Aorta (tissue), 5 donors: ENCODE data around the gene EN2. TPM values are rescaled to one million over a fixed set of nuclear protein-coding genes. Genes with fewer than 3 reads are reported as not detected.

Experiments
- ATAC-seq: fragments of 200-7000 bp; cut with Tn5 transposase; one replicate; pipeline ENCODE4 v1.9.1; 2022; ENCODE audit warnings: moderate library complexity; ENCODE audit not compliant: low FRiP score
- DNase-seq, 2 donors: peaks; one replicate each; pipeline ENCODE4 v3.0.0-alpha.2; 2020
- H3K27ac ChIP-seq, 2 donors: one replicate each; pipeline ENCODE4 v1.5.1; 2013; ENCODE audit warnings: low read length in 2 of 2, mild to moderate bottlenecking in 2 of 2, moderate library complexity in 2 of 2, control low read depth in 1 of 2, inconsistent platforms in 1 of 2, low read depth in 1 of 2
- H3K27me3 ChIP-seq, 2 donors: one replicate each; pipeline ENCODE4 v1.6.1; 2013; ENCODE audit warnings: control low read depth in 1 of 2, low read length in 1 of 2, mild to moderate bottlenecking in 1 of 2, moderate library complexity in 1 of 2; ENCODE audit not compliant: insufficient read depth in 2 of 2, control insufficient read depth in 1 of 2
- H3K36me3 ChIP-seq, 2 donors: one replicate each; pipeline ENCODE4 v1.6.1; 2013; ENCODE audit warnings: control low read depth in 1 of 2, low read length in 1 of 2, mild to moderate bottlenecking in 1 of 2; ENCODE audit not compliant: insufficient read depth in 2 of 2, control insufficient read depth in 1 of 2
- H3K4me1 ChIP-seq, 2 donors: one replicate each; pipeline ENCODE4 v1.6.1; 2013; ENCODE audit warnings: low read length in 2 of 2, control low read depth in 1 of 2, mild to moderate bottlenecking in 1 of 2, moderate library complexity in 1 of 2; ENCODE audit not compliant: insufficient read depth in 2 of 2, control insufficient read depth in 1 of 2
- H3K4me3 ChIP-seq, 2 donors: one replicate each; pipeline ENCODE4 v1.5.1; 2013; ENCODE audit warnings: low read length in 2 of 2, control low read depth in 1 of 2, mild to moderate bottlenecking in 1 of 2
- H3K9me3 ChIP-seq: one replicate; pipeline ENCODE4 v1.6.1; 2013; ENCODE audit warnings: mild to moderate bottlenecking, low read length; ENCODE audit not compliant: control insufficient read depth
- WGBS, 2 donors: extraction: QIAGEN DNeasy Blood & Tissue Kit; methylation state at CpG; one replicate each; pipeline ENCODE4 v1.1.7; 2013; 5-methylcytosine and 5-hydroxymethylcytosine counted together
- intact Hi-C, 2 donors: fragments of 100-400 bp; cut with DNase I; formaldehyde crosslinking; loops; one replicate each; pipeline versions ENCODE4 v1.14.2 to v1.15.0; 2022
- polyA plus RNA-seq, 2 donors: library from polyadenylated mRNA; stranded (reverse); fragments of 200-250 nt; gene quantifications; one replicate each; pipeline ENCODE4 v1.2.3, GENCODE V29; 2013
- total RNA-seq, 2 donors: library from RNA; stranded (reverse); fragmentation: NEBNext Ultra II Directional; extraction: Animal tissue kit (Norgen Biotek cat#: 25700); gene quantifications; one replicate each; pipeline ENCODE4 v1.2.1, GENCODE V29; 2021
- donor health status: healthy with polysubstance abuse.
- donor health status: Bipolar disorder and iron deficiency.
- donor health status: DM: no; HTN: no; CAD: no.
- donor health status: DM: no; HTN: no; CAD: no.
- donor health status: DM: yes; HTN: yes; CAD: no.

EN2 gene
- total and polyA plus RNA-seq, 4 donors, result not detected

- WGBS, 2 donors, result 21 to 30% methylated on average over 3 of the region's 3 CpGs
- Histone ChIP-seq H3K4me1 (no peaks in the 10 kb centered on the region), H3K27ac (no peak overlapping the region), H3K27me3 (peaks cover 0 to 1% of the 10 kb centered on the region in 2 donors), H3K9me3 (peaks cover 1% of the 10 kb centered on the region), H3K4me3 (no peak overlapping the region), H3K36me3 (no peaks in the 10 kb centered on the region)
- intact Hi-C loops, result no loop called here
- DNase-seq, result no peak
- no peak for ATAC-seq
Observed at GRCh38 chr7:155505422-155505793, 47.5 kb downstream of the EN2 start.

- Histone ChIP-seq H3K9me3 (peaks cover 1% of the 10 kb centered on the region), H3K4me1 (no peaks in the 10 kb centered on the region), H3K36me3 (no peaks in the 10 kb centered on the region), H3K27me3 (peaks cover 0 to 1% of the 10 kb centered on the region in 2 donors), H3K27ac (no peak overlapping the region), H3K4me3 (no peak overlapping the region)
- no peak for ATAC-seq
- DNase-seq, result no peak
- intact Hi-C loops, result no loop called here
- WGBS, 2 donors, result 15 to 19% methylated on average over 14 of the region's 14 CpGs
Observed at GRCh38 chr7:155506854-155507337, 49.0 kb downstream of the EN2 start.

DNA sequence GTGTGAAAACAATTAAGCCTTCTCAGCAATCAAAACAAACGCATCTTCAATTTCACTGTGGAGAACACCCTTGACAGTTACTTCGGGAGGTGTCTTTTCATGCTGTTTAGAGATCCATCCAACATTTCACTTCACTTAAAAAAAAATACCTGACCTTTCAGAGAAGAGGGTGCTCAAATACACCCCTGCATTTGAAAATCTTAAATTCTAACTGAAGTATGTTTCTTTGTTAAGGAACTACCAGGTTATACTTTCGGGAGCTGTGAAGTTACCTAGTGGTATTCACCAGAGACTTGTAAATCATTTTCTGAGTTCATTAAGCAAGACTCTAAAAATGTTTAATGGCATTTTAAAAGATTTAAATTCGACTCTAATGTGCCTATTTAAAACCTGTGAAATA, 49.6 kb downstream of the EN2 start:
- Histone ChIP-seq H3K9me3 (peaks cover 1% of the 10 kb centered on the region), H3K36me3 (no peaks in the 10 kb centered on the region), H3K27ac (no peak overlapping the region), H3K4me1 (no peaks in the 10 kb centered on the region), H3K27me3 (peaks cover 0 to 1% of the 10 kb centered on the region in 2 donors), H3K4me3 (no peak overlapping the region)
- DNase-seq (no peak), ATAC-seq (no peak)
- WGBS, 2 donors, result 14 to 18% methylated on average over 4 of the region's 4 CpGs
- intact Hi-C loops, result no loop called here

- Histone ChIP-seq H3K36me3 (no peaks in the 10 kb centered on the region), H3K9me3 (peaks cover 1% of the 10 kb centered on the region), H3K4me3 (no peak overlapping the region), H3K4me1 (no peaks in the 10 kb centered on the region), H3K27me3 (peaks cover 0 to 1% of the 10 kb centered on the region in 2 donors), H3K27ac (no peak overlapping the region)
- 11 to 12% methylated on average over 29 of the region's 29 CpGs for WGBS, 2 donors
- ATAC-seq (no peak), DNase-seq (no peak)
- intact Hi-C loops, result no loop called here
Observed at GRCh38 chr7:155508376-155509358, 50.7 kb downstream of the EN2 start.

GRCh38 chr7:155509359-155509724, 51.4 kb downstream of the EN2 start:
- H3K36me3 ChIP-seq, result no peaks in the 10 kb centered on the region
- intact Hi-C loops, result no loop called here
- H3K27me3 ChIP-seq, result peaks cover 0 to 1% of the 10 kb centered on the region in 2 donors
- H3K4me1 ChIP-seq, result no peaks in the 10 kb centered on the region
- no peak for ATAC-seq
- H3K4me3 ChIP-seq, result no peak overlapping the region
- no peak for DNase-seq
- 6% methylated on average over 14 to 16 of the region's 16 CpGs for WGBS, 2 donors
- H3K9me3 ChIP-seq, result peaks cover 1% of the 10 kb centered on the region
- no peak overlapping the region for H3K27ac ChIP-seq

DNA sequence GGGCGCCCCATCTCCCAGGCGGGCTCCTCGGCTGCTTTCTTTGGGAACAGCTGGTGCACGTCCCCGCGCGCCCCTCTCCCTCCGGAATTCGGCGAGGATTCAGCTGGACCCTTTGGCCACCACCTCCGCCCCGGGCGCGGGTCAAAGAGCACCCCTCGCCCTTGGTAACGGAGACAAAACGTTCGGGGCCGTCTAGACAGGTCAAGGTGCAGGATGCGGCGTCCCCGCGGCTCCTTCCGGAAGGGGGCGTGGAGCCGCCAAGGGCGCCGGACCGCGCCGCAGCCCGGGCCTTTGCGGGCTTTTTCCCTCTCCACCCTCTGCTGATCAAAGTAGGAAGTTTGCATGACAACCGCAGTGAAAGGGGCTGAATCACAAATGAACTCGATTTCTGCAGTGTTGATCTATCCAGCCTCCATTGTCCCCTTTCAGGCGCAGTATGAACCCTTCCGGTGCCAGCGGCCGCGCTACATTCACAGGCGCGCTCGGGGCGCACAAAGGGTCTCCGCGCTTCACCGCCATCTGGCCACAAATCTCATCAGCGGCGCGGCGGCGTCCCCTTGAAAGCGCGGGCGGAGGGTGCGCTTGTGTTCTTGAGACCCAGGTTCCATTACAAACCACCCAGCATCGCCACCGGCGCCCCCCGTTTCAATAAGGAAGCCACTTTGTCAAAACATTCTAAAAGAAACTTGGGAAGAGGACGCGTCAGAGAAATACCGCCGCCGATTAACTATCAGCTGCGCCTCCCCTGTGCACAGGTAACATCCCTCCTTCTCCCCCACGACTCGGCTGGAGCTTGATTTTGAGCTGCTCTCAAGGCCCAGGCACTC, 52.0 kb downstream of the EN2 start:
- H3K36me3 ChIP-seq, result no peaks in the 10 kb centered on the region
- DNase-seq (no peak), ATAC-seq (no peak)
- H3K27me3 ChIP-seq, result no peaks in the 10 kb centered on the region
- H3K9me3 ChIP-seq, result peaks cover 1% of the 10 kb centered on the region
- H3K4me3 ChIP-seq, result no peak overlapping the region
- no peaks in the 10 kb centered on the region for H3K4me1 ChIP-seq
- WGBS, 2 donors, result 2 to 3% methylated on average over 64 to 68 of the region's 68 CpGs
- no peak overlapping the region for H3K27ac ChIP-seq
- intact Hi-C loops, result no loop called here

DNA sequence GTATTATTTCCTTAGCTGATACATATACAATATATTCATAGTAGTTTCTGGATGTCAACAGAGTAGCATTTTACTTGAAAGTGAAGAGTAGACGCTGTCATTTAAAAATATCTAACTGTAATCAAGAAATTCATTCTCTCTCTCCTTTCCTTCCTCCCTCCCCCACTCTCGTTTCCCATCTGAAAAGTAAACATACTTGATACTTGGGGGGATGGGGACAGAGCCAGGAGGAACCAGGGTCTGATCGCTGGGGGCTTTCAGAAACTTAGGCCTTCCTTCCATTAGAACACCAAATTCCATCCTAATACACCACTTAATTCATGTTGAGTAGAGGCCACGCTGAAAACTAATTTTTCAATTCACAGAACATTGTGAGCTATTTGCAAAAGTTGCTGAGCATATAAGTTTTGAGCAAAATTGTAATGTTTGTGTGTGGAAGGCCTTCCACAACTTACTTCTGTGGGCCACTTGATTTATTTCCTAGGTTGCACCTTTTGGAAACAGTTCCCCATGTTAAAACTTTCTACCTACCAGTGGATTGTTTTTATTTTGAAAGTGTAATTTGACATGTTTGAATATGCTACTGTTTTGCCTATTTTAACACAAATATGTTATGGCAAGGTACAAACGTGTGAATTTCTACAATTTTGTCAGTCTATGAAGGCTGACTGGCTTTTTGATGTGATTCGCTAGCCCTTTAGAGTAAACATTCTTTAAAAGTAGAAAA, 53.2 kb downstream of the EN2 start:
- WGBS, 2 donors, result 7 to 17% methylated on average over 6 of the region's 6 CpGs
- intact Hi-C loops, result no loop called here
- no peaks in the 10 kb centered on the region for H3K27me3 ChIP-seq

DNA sequence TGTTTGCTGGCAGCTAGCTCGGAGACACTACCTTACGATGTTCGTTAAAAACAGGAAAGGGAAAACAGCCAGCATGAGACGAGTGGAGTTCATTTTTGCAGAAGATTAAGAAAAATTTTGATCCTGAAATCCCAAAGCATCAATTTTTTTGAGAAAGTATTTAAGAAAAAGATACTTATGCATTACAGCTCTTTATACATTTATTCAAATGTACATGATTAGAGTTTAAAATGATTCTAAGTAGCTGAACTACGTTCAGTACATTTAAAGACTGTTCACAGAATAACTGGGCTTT, 53.7 kb downstream of the EN2 start:
- H3K9me3 ChIP-seq, result peaks cover 1% of the 10 kb centered on the region
- H3K4me3 ChIP-seq, result no peak overlapping the region
- peaks cover 0 to 2% of the 10 kb centered on the region in 2 donors for H3K27me3 ChIP-seq
- H3K36me3 ChIP-seq, result no peaks in the 10 kb centered on the region
- no peak for ATAC-seq
- intact Hi-C loops, result no loop called here
- DNase-seq, result no peak
- 26 to 32% methylated on average over 5 of the region's 5 CpGs for WGBS, 2 donors
- no peak overlapping the region for H3K27ac ChIP-seq
- no peaks in the 10 kb centered on the region for H3K4me1 ChIP-seq

More for the DNA sequence above, 53.2 kb downstream of the EN2 start:
- DNase-seq (no peak), ATAC-seq (no peak)
- no peaks in the 10 kb centered on the region for H3K4me1 ChIP-seq
- no peak overlapping the region for H3K4me3 ChIP-seq
- peaks cover 1% of the 10 kb centered on the region for H3K9me3 ChIP-seq
- no peaks in the 10 kb centered on the region for H3K36me3 ChIP-seq
- no peak overlapping the region for H3K27ac ChIP-seq
